SK-N-SH (cell line): ENCODE measurements around the gene CDH23. TPM values are rescaled to one million over a fixed set of nuclear protein-coding genes. Genes with fewer than 3 reads are reported as not detected.

Source experiments
- CTCF ChIA-PET: fragments of 300-600, 350-600 bp; formaldehyde crosslinking; extraction: SDS; loops from one replicate; lab custom pipeline; 2021; lab: Yijun Ruan, JAX
- POLR2A ChIA-PET: fragments of 350-600 bp; sonication (Branson Sonifier 250); formaldehyde crosslinking; extraction: SDS; loops from one replicate; lab custom pipeline; 2020; ENCODE audit warnings: antibody characterized with exemption, inconsistent platforms; lab: Yijun Ruan, JAX
- DNase-seq: peaks from one replicate; pipeline ENCODE4 v3.0.0; 2012
- H2AFZ ChIP-seq: fragments of 200-600 bp; sonication (generic); 2 replicates; pipeline ENCODE4 v1.8.1; 2016; ENCODE audit warnings: antibody characterized with exemption, mild to moderate bottlenecking, low read depth
- H3F3A ChIP-seq: fragments of 200-600 bp; sonication (generic); replicated peaks from 2 replicates; pipeline ENCODE3; 2016; ENCODE audit warnings: antibody characterized with exemption, mild to moderate bottlenecking; ENCODE audit not compliant: insufficient read depth
- H3K27ac ChIP-seq, 2 experiments: fragments of 200-500 bp in 1 of 2; fragments of 200-600 bp in 1 of 2; sonication (Bioruptor generic) in 1 of 2; sonication (generic), shearing (Covaris generic) in 1 of 2; 2 replicates each; pipeline versions ENCODE4 v1.5.1 to v1.6.1; 2014 to 2016; ENCODE audit warnings: low read depth in 2 of 2, inconsistent platforms in 1 of 2, low read length in 1 of 2, mild to moderate bottlenecking in 1 of 2, mixed read lengths in 1 of 2
- H3K27me3 ChIP-seq: fragments of 200-600 bp; sonication (generic), shearing (Covaris generic); 2 replicates; pipeline ENCODE4 v1.6.1; 2016; ENCODE audit warnings: mixed run types; ENCODE audit not compliant: insufficient read depth
- H3K36me3 ChIP-seq, 2 experiments: fragments of 200-500 bp in 1 of 2; fragments of 200-600 bp in 1 of 2; sonication (Bioruptor generic) in 1 of 2; sonication (generic) in 1 of 2; replicated peaks in 1 of 2; 2 replicates each; pipeline versions ENCODE3 to v1.5.1; 2014 to 2016; ENCODE audit warnings: low read length in 1 of 2, mild to moderate bottlenecking in 1 of 2; ENCODE audit not compliant: insufficient read depth in 2 of 2, control insufficient read depth in 1 of 2
- H3K4me1 ChIP-seq, 2 experiments: fragments of 200-500 bp in 1 of 2; fragments of 200-600 bp in 1 of 2; sonication (Bioruptor generic) in 1 of 2; sonication (generic), shearing (Covaris generic) in 1 of 2; 2 replicates each; pipeline versions ENCODE4 v1.5.1 to v1.6.1; 2014 to 2016; ENCODE audit warnings: low read depth in 1 of 2, low read length in 1 of 2, mixed run types in 1 of 2; ENCODE audit not compliant: insufficient read depth in 2 of 2, control insufficient read depth in 1 of 2
- H3K4me2 ChIP-seq: fragments of 200-600 bp; sonication (generic), shearing (Covaris generic); 2 replicates; pipeline ENCODE4 v1.6.1; 2017; ENCODE audit warnings: mixed run types
- H3K4me3 ChIP-seq, 2 experiments: fragments of 200-500 bp in 1 of 2; fragments of 200-600 bp in 1 of 2; sonication (Bioruptor generic) in 1 of 2; sonication (generic), shearing (Covaris generic) in 1 of 2; 2 replicates each; pipeline versions ENCODE4 v1.5.1 to v1.8.1; 2014 to 2016; ENCODE audit warnings: low read depth in 2 of 2, inconsistent platforms in 1 of 2, low read length in 1 of 2, mild to moderate bottlenecking in 1 of 2, mixed read lengths in 1 of 2, moderate library complexity in 1 of 2
- H3K79me2 ChIP-seq: fragments of 200-600 bp; sonication (generic); 2 replicates; pipeline ENCODE4 v1.8.1; 2017; ENCODE audit warnings: mild to moderate bottlenecking; ENCODE audit not compliant: insufficient read depth
- H3K9ac ChIP-seq: fragments of 200-600 bp; sonication (generic); 2 replicates; pipeline ENCODE4 v1.6.1; 2017; ENCODE audit warnings: mixed run types
- H3K9me2 ChIP-seq: fragments of 200-600 bp; sonication (generic); 2 replicates; pipeline ENCODE4 v1.6.1; 2017; ENCODE audit warnings: mixed run types
- H3K9me3 ChIP-seq: fragments of 200-600 bp; sonication (generic); 2 replicates; pipeline ENCODE4 v1.6.1; 2017; ENCODE audit warnings: mixed run types, mild to moderate bottlenecking, moderate library complexity
- H4K20me1 ChIP-seq: fragments of 200-600 bp; sonication (generic); 2 replicates; pipeline ENCODE4 v1.6.1; 2017; ENCODE audit warnings: mild to moderate bottlenecking, mixed run types; ENCODE audit not compliant: insufficient read depth
- ELF1 ChIP-seq: IDR thresholded peaks from 2 replicates; pipeline ENCODE4 v1.4.0; 2012
- EP300 ChIP-seq, 2 experiments: IDR thresholded peaks; 2 replicates each; pipeline versions ENCODE4 v1.4.0 to v1.6.1; 2012; ENCODE audit warnings: borderline replicate concordance in 1 of 2, low read depth in 1 of 2, low read length in 1 of 2
- FOXJ3 ChIP-seq: sonication (generic); formaldehyde crosslinking; IDR thresholded peaks from 2 replicates; pipeline ENCODE4 v1.5.1; 2020; ENCODE audit warnings: mild to moderate bottlenecking, missing genetic modification reagents
- FOXM1 ChIP-seq: IDR thresholded peaks from 2 replicates; pipeline ENCODE4 v1.4.0; 2012; ENCODE audit warnings: low read depth, mild to moderate bottlenecking
- IRF3 ChIP-seq: fragments of 150-350 bp; IDR thresholded peaks from 2 replicates; pipeline ENCODE4 v1.6.1; 2016; ENCODE audit warnings: mild to moderate bottlenecking, low read depth, low read length
- MAX ChIP-seq: IDR thresholded peaks from 2 replicates; pipeline ENCODE4 v1.4.0; 2012; ENCODE audit warnings: low read depth
- MXI1 ChIP-seq: IDR thresholded peaks from 2 replicates; pipeline ENCODE4 v1.6.1; 2012; ENCODE audit warnings: mild to moderate bottlenecking, low read depth, low read length, improper control_type of control experiment
- NFIC ChIP-seq: IDR thresholded peaks from 2 replicates; pipeline ENCODE4 v1.4.0; 2012; ENCODE audit warnings: borderline replicate concordance
- PBX3 ChIP-seq: IDR thresholded peaks from 2 replicates; pipeline ENCODE4; 2012
- POLR2AphosphoS5 ChIP-seq: IDR thresholded peaks from 2 replicates; pipeline ENCODE4 v1.6.1; 2012; ENCODE audit warnings: low read depth, low read length
- RCOR1 ChIP-seq: fragments of 150-350 bp; IDR thresholded peaks from 2 replicates; pipeline ENCODE4 v1.6.1; 2017; ENCODE audit warnings: antibody characterized with exemption, low read length
- RFX5 ChIP-seq: IDR thresholded peaks from 2 replicates; pipeline ENCODE4 v1.6.1; 2012; ENCODE audit warnings: mild to moderate bottlenecking, improper control_type of control experiment, low read length
- SIN3A ChIP-seq: IDR thresholded peaks from 2 replicates; pipeline ENCODE4 v1.6.1; 2012; ENCODE audit warnings: low read depth, mild to moderate bottlenecking, low read length, moderate library complexity, borderline replicate concordance
- SMC3 ChIP-seq: IDR thresholded peaks from 2 replicates; pipeline ENCODE4 v1.6.1; 2012; ENCODE audit warnings: low read depth, low read length, improper control_type of control experiment
- TCF12 ChIP-seq: IDR thresholded peaks from 2 replicates; pipeline ENCODE4 v1.4.0; 2012
- USF1 ChIP-seq: IDR thresholded peaks from 2 replicates; pipeline ENCODE4 v1.4.0; 2012; ENCODE audit warnings: low read depth, borderline replicate concordance
- USF2 ChIP-seq: fragments of 150-350 bp; IDR thresholded peaks from 2 replicates; pipeline ENCODE4 v1.6.1; 2017; ENCODE audit warnings: antibody characterized with exemption, low read length, low read depth, borderline replicate concordance
- YY1 ChIP-seq: IDR thresholded peaks from 2 replicates; pipeline ENCODE4 v1.4.0; 2012; ENCODE audit warnings: low read depth, mild to moderate bottlenecking
- ZBTB33 ChIP-seq: IDR thresholded peaks from 2 replicates; pipeline ENCODE4 v1.4.0; 2012; ENCODE audit warnings: low read depth, borderline replicate concordance
- WGBS: methylation state at CpG from one replicate; pipeline ENCODE4 v1.1.6; 2017; ENCODE audit warnings: low lambda C conversion rate; 5-methylcytosine and 5-hydroxymethylcytosine counted together
- polyA plus RNA-seq, 3 experiments: library from polyadenylated mRNA; depleted of rRNA; stranded (reverse); fragments of >200 nt; gene quantifications; 2 replicates each; pipeline ENCODE4 v1.2.3, GENCODE V29; 2012

The CDH23 gene
- polyA plus RNA-seq, 1 of the 3 experiments (the other 2 are of a cell fraction), result 0.03 TPM

GRCh38 chr10:71368176-71368575, 28.5 kb upstream of the CDH23 start:
- H3K27me3 ChIP-seq, result no peaks in the 10 kb centered on the region; the same call in 1 of the 2 replicates
- H3K4me1 ChIP-seq, result no peaks in the 10 kb centered on the region
- ChIA-PET POLR2A (no interaction called here), CTCF (interaction anchor here (0.5 to 4.3 kb wide), 5 partner anchors 13 to 202 kb away, joined by 3 to 20 read pairs (median 3); partner anchors contain the start of gene SLC29A3)
- H3K9ac ChIP-seq, result no peak overlapping the region
- no peak for DNase-seq
- no peak overlapping the region for H3K27ac ChIP-seq
- H3K79me2 ChIP-seq, result no peaks in the 10 kb centered on the region
- WGBS, result 67% methylated on average over 1 of the region's 1 CpG
- no peak overlapping the region for H3K4me3 ChIP-seq
- no peak overlapping the region for H3K4me2 ChIP-seq
- H4K20me1 ChIP-seq, result no peaks in the 10 kb centered on the region
- no peaks in the 10 kb centered on the region for H3F3A ChIP-seq
- H3K9me3 ChIP-seq, result no peaks in the 10 kb centered on the region
- H3K36me3 ChIP-seq, result no peaks in the 10 kb centered on the region
- no peak overlapping the region for H2AFZ ChIP-seq
- H3K9me2 ChIP-seq, result no peaks in the 10 kb centered on the region
- TF ChIP-seq FOXJ3 (CRISPR knock-in tag) (no peak), TCF12 (no peak), ELF1 (no peak), MAX (no peak), USF2 (no peak), MXI1 (no peak), USF1 (no peak), PBX3 (no peak), EP300 (IDR thresholded peaks at IDR 0.05; ENCODE audit: borderline replicate concordance in 1 of 2, low read depth in 1 of 2, low read length in 1 of 2) (no peak), RCOR1 (no peak), FOXM1 (no peak), ZBTB33 (no peak), NFIC (no peak), IRF3 (no peak), SIN3A (no peak), POLR2AphosphoS5 (no peak), SMC3 (no peak), RFX5 (no peak), YY1 (no peak)
